CD4-positive, alpha-beta T cell treated with Interferon gamma for 1 hour (primary cell): Measurements from ENCODE around the gene PDILT.
"Not testable (repeated sequence)": the region's sequence is repeated elsewhere in the genome, so short reads cannot be mapped to it uniquely, and the experiment has no call there.

Experiments
- DNase-seq: peaks from one replicate; pipeline ENCODE4 v3.0.0-alpha.2; 2020

PDILT gene

DNA sequence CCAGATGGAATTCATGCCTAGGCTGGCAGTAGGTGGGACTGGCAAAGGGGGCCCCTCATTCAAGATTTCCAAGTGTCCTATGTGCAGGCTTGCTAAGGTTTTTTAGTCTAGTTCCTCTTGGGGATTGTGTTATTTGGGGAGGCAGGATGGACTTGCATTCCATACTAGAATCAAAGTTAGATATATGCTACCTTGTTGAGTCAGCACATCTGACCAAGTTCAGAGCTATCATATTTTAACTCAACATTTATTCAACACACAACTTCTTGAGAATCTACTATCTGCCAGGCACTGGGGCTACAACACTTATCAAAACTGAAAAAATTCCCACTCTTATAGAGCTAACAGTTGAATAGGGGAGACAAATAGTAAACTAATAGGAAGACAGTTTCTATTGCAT lies 83.9 kb downstream of the PDILT start:
- no peak for DNase-seq

DNA sequence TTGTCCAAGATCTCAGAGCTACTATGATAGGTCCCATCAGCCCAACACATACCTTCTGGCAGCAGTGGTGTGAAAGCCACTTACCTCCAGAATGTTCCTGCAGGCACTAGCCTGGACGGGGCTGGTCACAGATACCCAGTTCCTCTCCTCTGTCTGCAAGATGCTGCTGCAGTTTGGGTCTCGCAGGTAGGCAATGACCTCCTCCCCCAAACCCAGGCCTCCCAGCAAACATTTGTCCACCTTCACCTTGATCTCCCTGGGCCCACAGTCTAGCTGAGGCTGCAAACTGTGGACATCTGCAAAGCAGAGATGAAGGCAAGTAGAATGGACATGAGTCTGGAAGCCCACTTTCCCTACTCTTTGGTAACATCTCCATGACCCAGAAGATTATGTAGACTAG lies 84.4 kb downstream of the PDILT start:
- DNase-seq = no peak

DNA sequence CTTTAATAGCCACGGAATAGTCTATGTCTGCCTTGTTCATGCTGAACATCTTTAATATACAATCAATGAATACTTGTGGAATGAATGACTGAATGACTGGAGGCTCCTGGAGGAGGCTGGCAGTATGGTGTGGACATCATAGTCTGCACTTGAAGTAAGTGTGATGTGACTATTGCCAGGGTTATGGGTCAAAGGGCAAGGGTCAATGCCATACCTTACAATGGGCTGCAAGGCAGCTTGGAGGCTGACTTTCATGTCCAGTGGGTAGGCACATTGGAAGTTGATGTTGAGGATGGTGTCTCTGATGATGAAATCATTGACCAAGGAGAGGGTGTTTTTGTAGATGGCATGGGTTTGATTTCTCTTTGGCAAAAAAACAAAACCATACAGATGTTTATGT lies 85.1 kb downstream of the PDILT start:
- no peak for DNase-seq

DNA sequence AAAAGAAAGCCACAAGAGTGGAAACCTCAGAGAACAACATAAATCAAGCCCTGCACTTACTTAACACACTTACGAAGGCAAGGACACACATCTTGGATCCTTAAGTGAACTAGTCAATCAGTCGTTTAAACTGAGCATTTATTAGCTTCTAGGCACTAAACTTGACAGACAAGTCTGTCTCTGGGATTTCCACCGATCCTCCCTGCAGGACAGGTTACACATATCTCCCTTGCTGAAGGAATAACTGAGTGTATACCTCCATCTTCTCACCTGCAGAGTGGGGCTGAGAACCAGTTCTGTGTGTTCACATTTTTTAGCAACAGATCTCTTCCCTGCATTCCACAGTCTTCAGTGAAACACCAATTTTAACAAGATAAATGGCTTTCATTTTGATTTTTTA lies 86.1 kb downstream of the PDILT start:
- DNase-seq = no peak

DNA sequence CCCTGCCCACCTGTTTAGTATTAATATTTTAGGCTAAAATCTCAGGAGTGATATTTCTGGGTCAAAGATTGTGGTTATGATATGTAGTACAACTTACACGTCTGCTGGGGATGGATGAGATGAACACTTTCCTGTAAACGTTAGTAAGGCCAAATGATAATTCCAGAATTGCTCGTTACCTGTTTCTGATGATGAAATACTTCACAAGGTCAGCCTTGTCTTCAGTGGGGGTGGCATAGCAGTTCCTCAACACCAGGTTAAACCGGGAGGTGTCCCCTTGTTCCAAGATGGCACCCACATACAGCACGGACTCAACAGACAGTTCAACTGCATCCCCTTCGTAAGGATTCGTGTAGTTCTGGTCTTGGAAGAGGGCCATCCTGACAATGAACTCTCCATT lies 86.5 kb downstream of the PDILT start:
- no peak for DNase-seq

DNA sequence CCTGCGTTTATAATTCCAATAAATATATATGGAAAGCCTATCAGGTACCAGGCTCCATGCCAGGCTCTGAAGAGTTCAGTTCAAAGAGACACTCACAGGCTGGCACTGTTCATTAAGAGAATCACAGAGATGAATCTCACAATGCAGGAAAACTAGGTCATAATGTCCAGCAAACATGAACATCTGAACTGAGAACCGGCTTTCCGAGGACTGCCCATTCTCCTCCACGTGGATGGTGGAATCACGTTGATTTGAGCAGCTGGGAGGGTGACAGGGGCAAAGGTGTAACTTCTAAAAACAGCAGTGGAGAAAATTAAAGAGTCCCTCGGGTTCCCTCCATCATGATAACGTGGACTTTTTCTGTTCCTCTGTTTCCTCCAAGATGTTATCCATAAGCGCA lies 87.4 kb downstream of the PDILT start:
- no peak for DNase-seq

DNA sequence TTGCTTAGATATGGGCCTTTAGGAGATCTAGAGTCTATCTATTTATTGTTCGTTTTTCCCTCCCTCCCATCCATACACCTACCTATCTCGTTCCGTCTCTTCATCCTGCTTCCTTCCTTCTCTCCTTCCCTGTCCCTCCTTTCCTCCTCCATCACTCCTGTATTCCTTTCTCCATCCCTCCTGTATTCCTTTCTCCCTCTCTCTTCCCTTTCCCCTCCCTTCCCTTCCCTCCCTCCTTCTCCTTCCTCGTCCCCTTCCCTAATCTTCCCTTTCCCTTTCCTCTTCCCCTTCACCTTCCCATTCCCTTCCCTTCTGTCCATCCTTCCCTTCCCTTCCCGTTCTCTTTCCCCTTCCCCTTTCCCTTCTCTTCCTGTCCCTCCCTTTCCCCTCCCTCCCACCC lies 87.8 kb downstream of the PDILT start:
- no peak for DNase-seq

DNA sequence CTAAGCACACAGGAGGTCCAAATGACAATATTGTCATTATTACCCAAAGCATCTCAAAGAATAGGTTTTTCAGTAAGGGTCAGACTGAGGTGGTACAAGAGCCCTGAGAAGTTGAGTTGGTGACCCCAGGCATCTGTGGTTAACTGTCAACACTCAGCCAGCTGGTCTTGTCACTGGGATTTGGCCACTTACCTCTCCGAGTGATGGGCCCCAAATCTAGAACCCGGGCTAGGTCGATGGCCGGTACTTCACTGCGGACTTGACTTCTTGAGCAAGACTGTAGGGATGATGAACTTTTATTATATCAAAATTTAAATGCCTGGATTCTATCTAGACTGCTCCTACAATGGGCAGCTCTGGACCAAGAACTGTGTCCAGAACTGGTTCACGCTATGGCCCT lies 88.8 kb downstream of the PDILT start:
- DNase-seq = no peak

DNA sequence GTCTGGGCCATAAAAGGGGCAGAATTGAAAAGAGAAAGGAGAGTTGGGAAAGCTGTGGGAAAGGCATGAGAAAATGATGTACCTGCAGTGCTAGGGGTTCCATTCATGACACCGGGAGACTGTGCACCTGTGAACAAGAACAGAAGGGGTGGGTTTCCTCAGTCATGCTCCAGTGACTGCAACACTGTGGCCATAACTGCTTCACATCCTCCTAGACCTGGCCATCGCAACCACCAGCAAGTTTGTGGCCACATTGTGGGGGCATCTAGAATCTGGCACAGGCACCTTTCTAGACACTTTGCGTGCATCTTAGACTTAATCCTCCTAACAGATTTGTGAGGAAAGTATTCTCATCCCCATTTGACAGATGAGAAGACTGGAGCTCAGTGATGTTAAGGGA lies 90.0 kb downstream of the PDILT start:
- no peak for DNase-seq

DNA sequence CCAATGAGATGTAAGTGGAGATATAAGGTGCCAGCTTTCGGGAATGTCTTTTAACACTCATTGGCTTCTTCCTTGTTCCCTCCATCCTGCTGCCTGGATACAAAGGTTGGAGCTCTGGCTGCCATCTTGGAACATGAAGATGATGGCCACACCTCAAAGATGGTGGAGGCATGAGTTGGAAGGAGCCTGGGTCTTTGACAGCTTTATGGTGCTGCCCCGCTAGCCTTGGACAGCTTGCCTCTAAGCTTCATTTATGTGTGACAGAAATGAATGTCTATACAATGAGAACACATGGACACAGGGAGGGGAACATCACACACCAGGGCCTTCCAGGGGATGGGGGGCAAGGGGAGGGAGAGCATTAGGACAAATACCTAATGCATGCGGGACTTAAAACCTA lies 90.8 kb downstream of the PDILT start:
- no peak for DNase-seq

DNA sequence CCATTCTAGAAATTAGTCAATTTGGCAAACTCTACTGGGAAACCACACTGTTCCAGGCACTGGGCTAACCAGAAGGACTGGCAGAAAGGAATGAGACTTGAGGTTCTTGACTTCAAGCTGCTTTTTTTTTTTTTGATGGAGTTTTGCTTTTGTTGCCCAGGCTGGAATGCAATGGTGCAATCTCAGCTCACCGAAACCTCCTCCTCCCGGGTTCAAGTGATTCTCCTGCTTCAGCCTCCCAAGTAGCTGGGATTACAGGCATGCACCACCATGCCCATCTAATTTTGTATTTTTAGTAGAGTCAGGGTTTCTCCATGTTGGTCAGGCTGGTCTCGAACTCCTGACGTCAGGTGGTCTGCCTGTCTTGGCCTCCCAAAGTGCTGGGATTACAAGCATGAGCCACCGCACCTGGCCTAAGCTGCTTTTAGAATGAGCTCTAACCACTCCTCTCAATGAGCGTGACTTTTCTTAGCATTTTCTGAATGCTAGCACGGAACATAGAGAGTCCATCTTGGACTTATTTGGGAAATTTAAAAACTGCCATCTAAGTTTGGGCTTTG lies 91.9 kb downstream of the PDILT start:
- DNase-seq = not testable (repeated sequence)

DNA sequence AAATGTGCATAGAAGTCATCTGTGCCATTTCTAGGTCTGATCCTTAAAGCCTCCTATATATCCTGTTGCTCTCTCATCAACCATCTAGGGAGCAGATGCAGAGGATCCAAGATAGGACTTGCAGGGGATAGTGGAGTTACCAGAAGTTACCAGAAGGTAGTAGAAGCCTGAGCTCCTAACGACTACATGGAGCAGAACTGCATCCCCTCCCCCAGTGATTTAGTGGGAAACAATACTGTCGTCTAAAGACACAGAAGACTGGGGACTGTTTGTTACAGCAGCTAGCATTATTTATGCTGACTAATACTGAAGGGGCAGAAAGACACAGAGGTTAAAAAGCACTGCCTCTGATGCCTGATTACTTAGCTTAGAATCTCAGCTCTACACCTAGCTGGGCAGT lies 93.0 kb downstream of the PDILT start:
- DNase-seq = no peak

DNA sequence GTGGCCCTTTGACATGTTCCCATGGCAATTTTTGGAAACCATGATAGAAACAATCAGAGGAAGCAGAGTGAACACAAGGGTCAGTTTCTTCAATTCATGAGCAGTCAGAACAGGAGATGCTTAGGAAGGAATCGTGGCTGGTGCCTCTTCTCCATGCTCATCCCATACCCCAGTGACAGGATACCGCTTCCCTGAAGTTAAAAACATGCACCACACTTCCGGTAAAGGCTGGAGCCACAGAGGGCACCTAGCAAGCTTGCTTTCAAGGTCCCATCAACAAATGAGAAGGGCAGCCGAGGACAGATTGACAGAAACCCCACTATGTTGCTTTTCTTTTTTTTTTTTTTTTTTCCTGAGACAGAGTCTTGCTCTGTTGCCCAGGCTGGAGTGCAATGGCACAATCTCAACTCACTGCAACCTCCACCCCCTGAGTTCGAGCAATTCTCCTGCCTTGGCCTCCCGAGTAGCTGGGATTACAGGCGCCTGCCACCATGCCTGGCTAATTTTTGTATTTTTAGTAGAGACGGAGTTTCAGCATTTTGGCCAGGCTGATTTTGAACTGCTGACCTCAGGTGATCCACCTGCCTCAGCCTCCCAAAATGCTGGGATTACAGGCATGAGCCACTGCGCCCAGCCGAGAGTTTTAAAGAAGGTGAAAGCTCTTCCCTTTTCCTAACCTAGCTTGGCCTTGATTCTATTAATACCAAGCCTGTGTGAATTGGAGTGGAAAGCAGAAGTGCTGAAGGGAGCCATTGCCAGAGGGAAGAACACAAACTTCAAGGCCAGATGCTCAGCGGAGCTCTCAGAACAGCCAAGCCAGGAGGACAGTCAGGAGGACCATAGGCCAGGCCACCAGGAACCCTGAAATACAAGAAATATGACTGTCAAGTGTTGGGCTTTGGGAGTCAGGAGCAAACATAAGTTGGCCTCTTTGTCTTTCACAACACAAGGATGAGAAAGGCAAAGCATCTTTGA lies 93.8 kb downstream of the PDILT start:
- DNase-seq = no peak

DNA sequence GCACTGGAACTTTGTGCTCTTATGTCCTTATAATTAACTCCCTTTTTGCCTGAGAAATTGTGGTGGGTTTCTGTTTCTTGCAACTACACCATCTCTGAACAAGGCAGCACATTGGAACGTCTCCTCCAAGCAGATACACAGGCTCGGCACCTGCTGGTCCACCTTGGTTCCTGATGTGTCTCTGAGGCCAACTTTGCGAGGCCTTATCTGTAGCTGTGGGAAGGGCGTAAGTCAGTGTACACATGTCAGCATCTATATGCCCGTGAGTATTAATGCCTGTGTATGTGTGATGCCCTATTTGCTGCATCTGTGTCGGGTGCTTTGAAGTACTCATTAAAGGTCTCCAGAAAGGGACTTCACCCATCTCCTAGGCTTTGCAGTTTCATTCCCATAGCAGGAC lies 94.8 kb downstream of the PDILT start:
- DNase-seq = no peak
